ENCODE measurements around the gene MLH3.

Gene MLH3

DNA sequence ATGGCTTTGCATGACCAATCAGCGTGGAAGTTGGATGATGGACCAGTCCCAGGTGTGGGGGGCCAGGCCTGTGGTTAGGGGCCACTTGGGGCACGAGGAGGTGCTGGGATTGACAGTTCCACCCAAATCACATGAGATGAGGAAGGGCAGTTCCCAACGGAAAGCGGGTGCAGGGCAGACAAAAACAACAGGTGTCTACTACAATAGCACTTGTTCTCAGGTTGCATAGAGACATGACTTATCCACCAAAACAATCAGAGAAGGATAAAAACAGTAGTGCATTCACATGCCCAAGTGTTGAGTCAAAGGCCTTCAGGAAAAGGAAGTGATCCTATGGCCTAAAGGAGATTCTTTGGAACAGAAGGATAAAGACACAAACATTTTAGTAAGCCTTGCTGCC is 63.1 kb downstream of the MLH3 start:
- no peak overlapping the region for H3K4me3 ChIP-seq (ENCODE audit: low read depth, low read length)
- TF ChIP-seq, protein P1, sequence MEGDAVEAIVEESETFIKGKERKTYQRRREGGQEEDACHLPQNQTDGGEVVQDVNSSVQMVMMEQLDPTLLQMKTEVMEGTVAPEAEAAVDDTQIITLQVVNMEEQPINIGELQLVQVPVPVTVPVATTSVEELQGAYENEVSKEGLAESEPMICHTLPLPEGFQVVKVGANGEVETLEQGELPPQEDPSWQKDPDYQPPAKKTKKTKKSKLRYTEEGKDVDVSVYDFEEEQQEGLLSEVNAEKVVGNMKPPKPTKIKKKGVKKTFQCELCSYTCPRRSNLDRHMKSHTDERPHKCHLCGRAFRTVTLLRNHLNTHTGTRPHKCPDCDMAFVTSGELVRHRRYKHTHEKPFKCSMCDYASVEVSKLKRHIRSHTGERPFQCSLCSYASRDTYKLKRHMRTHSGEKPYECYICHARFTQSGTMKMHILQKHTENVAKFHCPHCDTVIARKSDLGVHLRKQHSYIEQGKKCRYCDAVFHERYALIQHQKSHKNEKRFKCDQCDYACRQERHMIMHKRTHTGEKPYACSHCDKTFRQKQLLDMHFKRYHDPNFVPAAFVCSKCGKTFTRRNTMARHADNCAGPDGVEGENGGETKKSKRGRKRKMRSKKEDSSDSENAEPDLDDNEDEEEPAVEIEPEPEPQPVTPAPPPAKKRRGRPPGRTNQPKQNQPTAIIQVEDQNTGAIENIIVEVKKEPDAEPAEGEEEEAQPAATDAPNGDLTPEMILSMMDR (IDR thresholded peaks at IDR 0.05; ENCODE audit: low read depth, low read length) = no peak

- no peak overlapping the region for H3K4me3 ChIP-seq (ENCODE audit: low read depth, low read length)
- TF ChIP-seq, protein P1 (IDR thresholded peaks at IDR 0.05; ENCODE audit: low read depth, low read length) = no peak
Measured at GRCh38 chr14:74985806-74986205, 65.5 kb downstream of the MLH3 start.

DNA sequence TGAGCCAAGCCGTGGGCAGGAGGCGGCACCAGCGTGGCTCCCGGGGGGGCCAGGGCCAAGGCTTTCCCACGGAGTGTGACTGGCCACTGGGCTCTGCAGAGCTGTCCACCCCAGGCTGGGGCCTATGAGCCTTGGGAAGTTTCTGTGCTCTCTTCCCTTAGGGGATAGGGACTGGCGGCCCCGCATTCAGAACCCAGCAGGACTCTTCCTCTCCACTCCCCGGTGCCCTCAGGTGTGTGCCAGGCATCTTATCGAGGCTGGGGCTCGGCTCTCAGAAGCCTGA is 66.3 kb downstream of the MLH3 start:
- no peak overlapping the region for H3K4me3 ChIP-seq (ENCODE audit: low read depth, low read length)
- TF ChIP-seq, protein P1 (IDR thresholded peaks at IDR 0.05; ENCODE audit: low read depth, low read length) = no peak

GRCh38 chr14:74984236-74985027 is 66.8 kb downstream of the MLH3 start:
- no peak overlapping the region for H3K4me3 ChIP-seq (ENCODE audit: low read depth, low read length)
- TF ChIP-seq, protein P1 (IDR thresholded peaks at IDR 0.05; ENCODE audit: low read depth, low read length) = no peak

- no peak overlapping the region for H3K4me3 ChIP-seq (ENCODE audit: low read depth, low read length)
- TF ChIP-seq, protein P1 (IDR thresholded peaks at IDR 0.05; ENCODE audit: low read depth, low read length) = no peak
Measured at GRCh38 chr14:74983343-74983742, 67.9 kb downstream of the MLH3 start.

DNA sequence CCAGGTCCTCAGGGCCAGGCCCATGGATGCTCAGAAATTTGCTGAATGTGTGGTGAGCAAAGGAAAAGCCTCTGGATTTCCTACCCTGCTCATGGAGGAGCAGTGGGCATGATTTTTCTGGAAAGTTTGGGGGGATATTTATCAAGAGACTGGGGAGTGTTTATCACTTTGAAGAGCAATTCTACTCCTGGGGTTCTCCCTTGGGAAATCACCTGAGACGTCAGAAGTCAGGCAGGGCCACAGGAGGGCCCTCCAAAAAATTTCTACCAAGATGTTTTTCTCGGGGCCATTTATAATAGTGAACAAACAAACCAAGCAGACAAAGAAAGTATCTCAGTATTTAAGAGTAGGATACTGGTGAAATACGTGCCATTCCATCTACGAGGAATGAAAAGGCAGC is 68.6 kb downstream of the MLH3 start:
- TF ChIP-seq, protein P1 (IDR thresholded peaks at IDR 0.05; ENCODE audit: low read depth, low read length) = no peak
- no peak overlapping the region for H3K4me3 ChIP-seq (ENCODE audit: low read depth, low read length)

- TF ChIP-seq, protein P1 (IDR thresholded peaks at IDR 0.05; ENCODE audit: low read depth, low read length) = no peak
- no peak overlapping the region for H3K4me3 ChIP-seq (ENCODE audit: low read depth, low read length)
Measured at GRCh38 chr14:74981833-74982232, 69.4 kb downstream of the MLH3 start.

Data from WI38 (cell line).